Fibroblast of villous mesenchyme (primary cell): ENCODE data around the gene SLC12A6. TPM values are rescaled to one million over a fixed set of nuclear protein-coding genes. Genes with fewer than 3 reads are reported as not detected.
"Not testable (repeated sequence)": the region's sequence is repeated elsewhere in the genome, so short reads cannot be mapped to it uniquely, and the experiment has no call there.

Source experiments
- DNase-seq: peaks from one replicate; pipeline ENCODE4 v3.0.0-alpha.2; 2010; ENCODE audit warnings: low read depth
- H3K4me3 ChIP-seq: 2 replicates; pipeline ENCODE4 v1.5.1; 2011; ENCODE audit warnings: low read depth, mild to moderate bottlenecking, low read length
- CTCF ChIP-seq: IDR thresholded peaks from 2 replicates; pipeline ENCODE4 v1.5.1; 2012; ENCODE audit warnings: low read depth, mild to moderate bottlenecking, low read length; ENCODE audit not compliant: insufficient read depth
- total RNA-seq: library from RNA; depleted of rRNA; stranded (reverse); fragments of >200 nt; gene quantifications from 2 replicates; pipeline ENCODE4 v1.2.3, GENCODE V29; 2012

Gene SLC12A6
- total RNA-seq, 1 donor: 12.5 TPM

DNA sequence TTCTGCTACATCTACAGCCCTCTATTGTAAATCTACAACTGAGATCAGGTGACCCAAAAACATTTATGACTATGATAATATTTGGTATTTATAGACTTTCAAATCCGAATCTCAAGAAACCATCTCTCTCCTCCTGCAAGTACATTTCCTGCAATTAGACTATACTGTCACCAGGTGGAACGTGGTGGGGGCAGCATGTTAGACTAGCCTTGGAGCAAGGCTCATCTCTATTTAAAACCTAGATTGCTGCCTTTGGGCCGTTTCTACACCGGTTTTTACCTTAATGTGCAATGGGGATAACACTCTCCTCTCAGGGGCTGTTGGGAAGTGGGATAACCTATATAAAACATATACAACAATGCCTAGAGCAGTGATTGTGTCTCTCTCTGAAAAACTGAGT lies 123.9 kb downstream of the SLC12A6 start:
- DNase-seq: no peak
- no peak overlapping the region for H3K4me3 ChIP-seq
- TF ChIP-seq CTCF: peak; percentile 4

DNA sequence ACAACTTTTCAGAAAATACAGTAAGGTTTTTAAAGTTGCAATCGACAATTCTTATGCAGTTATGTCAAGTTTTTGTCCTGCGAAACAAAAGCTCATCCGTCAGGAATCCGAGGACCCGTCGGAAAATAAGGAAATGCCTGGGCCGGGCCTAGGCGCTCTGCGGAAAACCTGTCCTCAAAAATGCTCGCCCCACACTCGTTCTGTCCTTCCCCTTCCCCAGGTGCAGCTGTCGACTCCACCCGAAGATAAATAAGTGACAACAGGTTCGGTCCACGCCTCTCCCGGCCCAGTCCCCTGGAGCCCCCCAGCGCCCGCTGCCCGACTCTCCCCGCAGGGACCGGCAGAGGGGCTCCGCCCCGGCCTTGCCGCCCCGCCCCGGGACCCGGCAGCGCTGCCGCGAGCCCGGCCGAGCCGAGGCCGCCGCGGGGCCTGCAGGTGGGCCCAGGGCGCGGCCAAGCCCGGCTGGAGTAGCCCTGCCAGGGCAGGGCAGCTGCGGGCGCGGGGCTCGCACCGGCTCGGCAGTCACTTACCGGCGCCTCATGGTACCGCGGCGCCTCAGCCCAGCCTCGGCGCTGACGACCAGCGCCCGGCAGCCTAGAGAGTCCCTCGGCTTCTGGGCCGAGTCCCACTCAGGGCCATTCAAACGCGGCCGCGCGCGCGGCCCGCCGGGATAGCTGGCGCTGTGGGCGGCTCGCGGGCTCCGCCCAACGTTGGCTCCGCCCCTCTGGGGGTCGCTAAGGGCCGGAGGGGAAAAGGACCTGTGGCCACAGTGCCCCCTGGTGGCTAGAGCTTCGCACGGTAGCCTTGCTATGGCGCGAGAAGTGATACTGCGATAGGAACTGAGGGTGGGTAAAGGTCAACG lies 127.9 kb downstream of the SLC12A6 start, which contains the start of gene KATNBL1:
KATNBL1 (minus strand) TSS at position 676 of the 862 bp plus-strand sequence. CDS start 46,420 bp downstream, outside the sequence.
- peak; percentile 92 for TF ChIP-seq CTCF
- peak within 1 kb of the TSS; percentile 80 for H3K4me3 ChIP-seq
- peak; percentile 92 for DNase-seq

- H3K4me3 ChIP-seq: no peak overlapping the region
- DNase-seq: no peak
- TF ChIP-seq CTCF: no peak
Observed at GRCh38 chr15:34206011-34206410, 131.6 kb downstream of the SLC12A6 start.

DNA sequence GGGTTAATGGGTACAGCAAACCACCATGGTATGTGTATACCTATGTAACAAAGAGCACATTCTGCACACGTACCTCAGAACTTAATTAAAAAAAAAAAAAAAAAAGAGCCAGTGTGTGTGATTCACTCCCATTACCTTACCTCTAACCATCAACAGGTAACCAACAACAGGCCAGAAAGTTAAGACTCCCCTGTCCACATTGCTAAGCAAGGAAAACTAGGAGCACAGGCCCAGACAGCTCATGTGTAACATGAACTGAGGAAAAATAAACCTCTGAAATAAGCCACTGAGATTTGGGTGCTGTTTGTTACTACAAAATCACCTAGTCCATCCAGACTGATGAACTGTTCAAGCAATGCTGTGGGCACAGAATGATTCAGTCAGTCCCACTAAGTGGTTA lies 133.6 kb downstream of the SLC12A6 start:
- no peak for DNase-seq
- H3K4me3 ChIP-seq: no peak overlapping the region
- no peak for TF ChIP-seq CTCF

DNA sequence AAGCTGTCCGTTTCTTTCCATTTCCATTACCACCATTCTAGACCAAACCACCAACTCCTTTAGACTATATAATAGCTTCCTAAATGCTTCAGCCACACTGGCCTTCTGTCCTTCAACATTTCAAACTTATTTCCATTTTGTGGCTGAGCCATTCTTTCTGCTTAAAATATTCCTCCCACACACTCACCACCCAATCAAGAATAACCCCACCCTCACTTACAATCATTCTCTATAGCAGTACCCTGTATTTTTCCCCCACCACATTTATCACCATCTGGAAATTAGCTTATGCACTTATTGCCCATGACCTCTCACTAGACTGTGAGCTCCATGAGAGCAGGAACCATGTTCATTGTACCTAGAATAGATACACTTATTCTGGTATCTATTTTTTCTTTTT lies 134.3 kb downstream of the SLC12A6 start:
- no peak overlapping the region for H3K4me3 ChIP-seq
- DNase-seq: no peak
- no peak for TF ChIP-seq CTCF

DNA sequence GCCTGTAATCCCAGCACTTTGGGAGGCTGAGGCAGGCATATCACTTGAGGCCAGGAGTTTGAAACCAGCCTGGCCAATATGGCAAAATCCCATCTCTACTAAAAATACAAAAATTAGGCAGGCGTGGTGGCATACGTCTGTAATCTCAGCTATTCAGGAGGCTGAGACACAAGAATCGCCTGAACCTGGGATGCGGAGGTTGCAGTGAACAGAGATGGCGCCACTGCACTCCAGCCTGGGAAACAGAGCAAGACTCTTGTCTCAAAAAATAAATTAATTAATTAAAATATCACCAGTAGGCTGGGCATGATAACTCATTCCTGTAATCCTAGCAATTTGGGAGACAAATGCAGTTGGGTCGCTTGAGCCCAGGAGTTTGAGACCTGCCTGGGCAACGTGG lies 144.3 kb downstream of the SLC12A6 start:
- not testable (repeated sequence) for H3K4me3 ChIP-seq, DNase-seq

- TF ChIP-seq CTCF: no peak
- DNase-seq: no peak
- H3K4me3 ChIP-seq: no peak overlapping the region
Observed at GRCh38 chr15:34188711-34189110, 148.9 kb downstream of the SLC12A6 start.
